HEK293T (cell line): ENCODE results near the gene LIMD2.

ENCODE experiments used
- CTCF ChIA-PET: fragments of 350-600 bp; formaldehyde crosslinking; extraction: SDS; loops from one replicate; lab custom pipeline; 2021; ENCODE audit warnings: antibody characterized with exemption, inconsistent platforms; lab: Yijun Ruan, JAX
- POLR2A ChIA-PET: fragments of 350-600 bp; formaldehyde crosslinking; extraction: SDS; loops from one replicate; lab custom pipeline; 2020; ENCODE audit warnings: antibody characterized with exemption, inconsistent platforms; lab: Yijun Ruan, JAX
- DNase-seq: peaks from one replicate; pipeline ENCODE4 v3.0.0; 2012; ENCODE audit warnings: mixed read lengths; ENCODE audit errors: extremely low spot score
- ARNT ChIP-seq: fragments of 450-650 bp; IDR thresholded peaks from 2 replicates; pipeline ENCODE4 v1.6.1; 2017; ENCODE audit warnings: mild to moderate bottlenecking
- BHLHE40 ChIP-seq: fragments of 450-650 bp; IDR thresholded peaks from 2 replicates; pipeline ENCODE4 v1.6.1; 2016; ENCODE audit warnings: mild to moderate bottlenecking, moderate library complexity, borderline replicate concordance
- CTBP1 ChIP-seq: fragments of 450-650 bp; IDR thresholded peaks from 2 replicates; pipeline ENCODE4 v1.6.1; 2016; ENCODE audit warnings: borderline replicate concordance
- ELF4 ChIP-seq: fragments of 450-650 bp; IDR thresholded peaks from 2 replicates; pipeline ENCODE4 v1.6.1; 2017; ENCODE audit warnings: antibody characterized with exemption
- FOXA1 ChIP-seq: fragments of 450-650 bp; IDR thresholded peaks from 2 replicates; pipeline ENCODE4 v1.6.1; 2016; ENCODE audit warnings: mild to moderate bottlenecking
- FOXK2 ChIP-seq: fragments of 450-650 bp; IDR thresholded peaks from 2 replicates; pipeline ENCODE4 v1.6.1; 2016; ENCODE audit warnings: mild to moderate bottlenecking
- FOXM1 ChIP-seq: fragments of 450-650 bp; IDR thresholded peaks from 2 replicates; pipeline ENCODE4 v1.6.1; 2017; ENCODE audit warnings: mild to moderate bottlenecking, borderline replicate concordance
- HDGF ChIP-seq: fragments of 450-650 bp; IDR thresholded peaks from 2 replicates; pipeline ENCODE4 v1.6.1; 2017; ENCODE audit warnings: antibody characterized with exemption, borderline replicate concordance
- L3MBTL2 ChIP-seq: fragments of 450-650 bp; conservative IDR thresholded peaks from 2 replicates; pipeline ENCODE4 v1.6.1; 2016; ENCODE audit warnings: mild to moderate bottlenecking
- LEF1 ChIP-seq: fragments of 450-650 bp; IDR thresholded peaks from 2 replicates; pipeline ENCODE4 v1.6.1; 2017; ENCODE audit warnings: mild to moderate bottlenecking, borderline replicate concordance
- NFRKB ChIP-seq: fragments of 450-650 bp; IDR thresholded peaks from 2 replicates; pipeline ENCODE4 v1.6.1; 2016; ENCODE audit warnings: mild to moderate bottlenecking, moderate library complexity
- PKNOX1 ChIP-seq: fragments of 450-650 bp; IDR thresholded peaks from 2 replicates; pipeline ENCODE4 v1.6.1; 2016
- SP1 ChIP-seq: fragments of 450-650 bp; IDR thresholded peaks from 2 replicates; pipeline ENCODE4 v1.6.1; 2017
- SUZ12 ChIP-seq: fragments of 450-650 bp; IDR thresholded peaks from 2 replicates; pipeline ENCODE4 v1.6.1; 2016; ENCODE audit warnings: mild to moderate bottlenecking
- TARDBP ChIP-seq: fragments of 450-650 bp; IDR thresholded peaks from 2 replicates; pipeline ENCODE4 v1.6.1; 2016
- ZNF384 ChIP-seq: fragments of 450-650 bp; IDR thresholded peaks from 2 replicates; pipeline ENCODE4 v1.6.1; 2016

The LIMD2 gene

GRCh38 chr17:63694229-63694949 lies 5.5 kb downstream of the LIMD2 start:
- CTCF ChIA-PET = interaction anchor here (0.6 to 0.9 kb wide), 3 partner anchors 33 to 84 kb away, joined by 3 read pairs; no protein-coding TSS in a partner anchor
- POLR2A ChIA-PET = interaction anchor here (1.1 to 1.4 kb wide), 2 partner anchors 18 to 79 kb away, joined by 3 to 5 read pairs; partner anchors contain the start of genes CCDC47 and DDX42
- no peak for DNase-seq
- no peak for TF ChIP-seq FOXM1
- TF ChIP-seq BHLHE40 = no peak
- no peak for TF ChIP-seq ARNT
- no peak for TF ChIP-seq ELF4
- TF ChIP-seq CTBP1 = no peak
- TF ChIP-seq SP1 = no peak
- TF ChIP-seq ZNF384 = no peak
- no peak for TF ChIP-seq SUZ12
- no peak for TF ChIP-seq FOXK2
- TF ChIP-seq L3MBTL2 = no peak
- TF ChIP-seq HDGF = no peak
- no peak for TF ChIP-seq PKNOX1
- no peak for TF ChIP-seq TARDBP
- no peak for TF ChIP-seq LEF1

DNA sequence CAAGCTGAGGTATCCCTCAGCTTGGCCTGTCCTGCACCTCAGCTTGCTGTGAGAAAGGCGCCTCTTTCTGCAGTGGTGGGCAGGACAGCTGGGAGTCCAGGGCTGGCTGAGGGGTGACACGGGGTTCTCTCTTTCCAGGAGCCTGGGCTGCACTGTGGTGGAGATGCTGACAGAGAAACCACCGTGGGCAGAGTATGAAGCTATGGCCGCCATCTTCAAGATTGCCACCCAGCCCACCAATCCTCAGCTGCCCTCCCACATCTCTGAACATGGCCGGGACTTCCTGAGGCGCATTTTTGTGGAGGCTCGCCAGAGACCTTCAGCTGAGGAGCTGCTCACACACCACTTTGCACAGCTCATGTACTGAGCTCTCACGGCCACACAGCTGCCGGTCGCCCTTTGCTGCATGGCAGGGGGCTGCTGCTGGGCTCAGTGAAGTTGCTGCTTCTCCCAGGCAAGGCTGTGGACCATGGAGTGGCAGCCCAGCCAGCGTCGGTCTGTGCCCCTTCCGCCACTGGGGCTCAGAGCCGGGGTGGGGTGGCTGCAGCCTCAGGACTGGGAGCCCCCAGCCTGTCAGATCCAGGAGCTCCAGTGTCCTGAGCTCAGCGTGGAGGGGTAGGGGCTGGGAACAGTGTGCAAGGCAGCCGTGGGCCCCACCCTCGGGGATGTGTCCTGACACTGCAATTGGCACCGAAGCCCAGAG lies 6.4 kb downstream of the LIMD2 start:
- ChIA-PET POLR2A (interaction anchor here (1.4 kb wide), 1 partner anchor 80 kb away, joined by 5 read pairs; the partner anchor contains the start of genes CCDC47 and DDX42), CTCF (no interaction called here)
- no peak for DNase-seq
- TF ChIP-seq HDGF = no peak
- no peak for TF ChIP-seq LEF1
- no peak for TF ChIP-seq ARNT

DNA sequence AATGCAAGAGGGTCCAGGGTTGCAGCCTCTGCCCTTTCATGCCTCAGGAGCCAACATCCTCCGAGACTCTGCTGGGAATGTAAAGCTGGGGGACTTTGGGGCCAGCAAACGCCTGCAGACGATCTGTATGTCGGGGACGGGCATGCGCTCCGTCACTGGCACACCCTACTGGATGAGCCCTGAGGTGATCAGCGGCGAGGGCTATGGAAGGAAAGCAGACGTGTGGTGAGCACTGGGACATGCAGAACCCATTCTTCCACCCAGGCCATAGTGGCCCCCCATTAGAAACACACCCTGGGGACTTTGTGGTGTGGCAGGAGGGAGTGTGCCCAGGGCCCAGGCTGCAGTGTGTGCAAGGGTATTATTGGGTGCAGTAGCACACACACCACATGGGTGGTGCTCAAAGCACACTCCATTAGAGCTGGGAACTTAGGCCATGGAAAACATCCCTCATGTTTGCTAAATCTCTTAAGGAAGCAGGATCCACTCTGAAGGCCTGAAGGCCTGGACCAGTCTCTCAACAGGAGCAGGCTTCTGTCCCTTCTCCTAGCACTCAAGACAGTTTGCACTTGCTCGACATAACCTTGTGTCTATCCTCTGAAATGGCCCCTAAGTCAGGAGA lies 7.6 kb downstream of the LIMD2 start:
- CTCF ChIA-PET = interaction anchor here (0.6 kb wide), 1 partner anchor 9 kb away, joined by 3 read pairs; no protein-coding TSS in a partner anchor
- TF ChIP-seq BHLHE40 = no peak
- TF ChIP-seq CTBP1 = no peak
- TF ChIP-seq SUZ12 = no peak
- no peak for TF ChIP-seq L3MBTL2
- no peak for TF ChIP-seq SP1
- TF ChIP-seq ZNF384 = no peak
- TF ChIP-seq FOXK2 = no peak
- TF ChIP-seq FOXA1 = no peak
- no peak for TF ChIP-seq NFRKB
- no peak for TF ChIP-seq PKNOX1
- no peak for TF ChIP-seq HDGF
- POLR2A ChIA-PET = no interaction called here
- no peak for DNase-seq

DNA sequence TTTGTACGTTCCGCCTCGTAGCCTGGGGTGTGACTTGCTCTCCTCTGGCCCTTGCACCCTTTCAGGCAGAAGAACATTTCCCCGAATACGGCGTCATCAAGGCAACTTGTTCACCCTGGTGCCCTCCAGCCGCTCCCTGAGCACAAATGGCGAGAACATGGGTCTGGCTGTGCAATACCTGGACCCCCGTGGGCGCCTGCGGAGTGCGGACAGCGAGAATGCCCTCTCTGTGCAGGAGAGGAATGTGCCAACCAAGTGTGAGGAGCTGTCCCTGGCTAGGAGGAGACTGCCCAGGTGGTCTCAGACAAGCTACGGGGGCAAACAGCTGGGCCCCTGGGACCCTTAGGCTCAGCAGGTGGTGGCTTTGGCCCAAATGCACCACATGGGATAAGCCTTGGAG lies 10.4 kb downstream of the LIMD2 start:
- ChIA-PET POLR2A (no interaction called here), CTCF (no interaction called here)
- no peak for TF ChIP-seq ZNF384
- no peak for TF ChIP-seq FOXA1
- TF ChIP-seq BHLHE40 = no peak
- TF ChIP-seq HDGF = no peak
- TF ChIP-seq NFRKB = no peak
- no peak for TF ChIP-seq FOXM1
- no peak for TF ChIP-seq FOXK2
- TF ChIP-seq TARDBP = no peak
- no peak for TF ChIP-seq LEF1
- TF ChIP-seq ELF4 = no peak
- TF ChIP-seq SP1 = no peak
- no peak for TF ChIP-seq PKNOX1
- TF ChIP-seq CTBP1 = no peak
- TF ChIP-seq ARNT = no peak
- no peak for TF ChIP-seq SUZ12
- no peak for TF ChIP-seq L3MBTL2
- no peak for DNase-seq

GRCh38 chr17:63688396-63689020 lies 11.4 kb downstream of the LIMD2 start:
- no peak for DNase-seq
- ChIA-PET CTCF (interaction anchor here (0.7 to 1.2 kb wide), 2 partner anchors 10 kb away, joined by 3 read pairs; no protein-coding TSS in a partner anchor), POLR2A (interaction anchor here (0.8 kb wide), 1 partner anchor 85 kb away, joined by 3 read pairs; the partner anchor contains the start of gene CCDC47)
- TF ChIP-seq HDGF = no peak
- TF ChIP-seq FOXA1 = no peak
- TF ChIP-seq ELF4 = no peak
